Upper lobe of left lung (tissue), 4 donors: ENCODE data around the gene TMEM168.

ENCODE experiments used
- CTCF ChIP-seq, 6 experiments: fragments of 450-650 bp in 4 of 6; fragments of 200-600 bp in 2 of 6; sonication (generic) in 2 of 6; IDR thresholded peaks; one replicate each; pipeline ENCODE4 v1.5.1; 2016 to 2019; ENCODE audit warnings: antibody characterized with exemption in 6 of 6
- POLR2A ChIP-seq, 4 donors: fragments of 450-650 bp; IDR thresholded peaks; one replicate each; pipeline ENCODE4 v1.5.1; 2016 to 2017; ENCODE audit warnings: antibody characterized with exemption in 4 of 4, mild to moderate bottlenecking in 2 of 4
- POLR2AphosphoS5 ChIP-seq, 2 donors: sonication (generic); formaldehyde crosslinking; IDR thresholded peaks; one replicate each; pipeline ENCODE4 v1.5.1; 2017; ENCODE audit warnings: antibody characterized with exemption in 2 of 2

GRCh38 chr7:112723416-112723815 lies 66.8 kb downstream of the TMEM168 start:
- TF ChIP-seq POLR2A (IDR thresholded peaks at IDR 0.05) (no peak), CTCF (IDR thresholded peaks at IDR 0.05) (no peak), POLR2AphosphoS5 (IDR thresholded peaks at IDR 0.05) (no peak)
